Loucy (cell line): ENCODE measurements around the gene ADAM22.

ENCODE experiments used
- CTCF ChIP-seq: fragments of 200-600 bp; sonication (generic); conservative IDR thresholded peaks from 2 replicates; pipeline ENCODE4 v1.5.1; 2014; ENCODE audit warnings: mild to moderate bottlenecking, antibody characterized with exemption, low read length
- EZH2phosphoT487 ChIP-seq: fragments of 200-600 bp; IDR thresholded peaks from 2 replicates; pipeline ENCODE4 v1.6.1; 2018; ENCODE audit warnings: antibody characterized with exemption, mild to moderate bottlenecking, moderate library complexity, borderline replicate concordance

GRCh38 chr7:87999261-87999660, 65.2 kb downstream of the ADAM22 start:
- TF ChIP-seq CTCF (no peak), EZH2phosphoT487 (no peak)
